Measurements from ENCODE around the gene ST6GALNAC2.
"Not testable (repeated sequence)": the region's sequence is repeated elsewhere in the genome, so short reads cannot be mapped to it uniquely, and the experiment has no call there.

The ST6GALNAC2 gene

GRCh38 chr17:76585649-76586593, at the start of gene ST6GALNAC2:
ST6GALNAC2 (minus strand) TSS chr17:76585860; CDS start chr17:76585808, 52 bp downstream.
- DNase-seq (ENCODE audit: low read depth in 3 of 3, low spot score in 1 of 3), result no peak

- DNase-seq (ENCODE audit: low read depth in 3 of 3, low spot score in 1 of 3), result no peak
Measured at GRCh38 chr17:76635039-76635438, 49.4 kb upstream of the ST6GALNAC2 start.

GRCh38 chr17:76633628-76634328, 48.1 kb upstream of the ST6GALNAC2 start:
- no peak for DNase-seq (ENCODE audit: low read depth in 3 of 3, low spot score in 1 of 3)

- no peak for DNase-seq (ENCODE audit: low read depth in 3 of 3, low spot score in 1 of 3)
Measured at GRCh38 chr17:76631821-76632565, 46.3 kb upstream of the ST6GALNAC2 start.

- no peak for DNase-seq (ENCODE audit: low read depth in 3 of 3, low spot score in 1 of 3)
Measured at GRCh38 chr17:76630151-76630550, 44.5 kb upstream of the ST6GALNAC2 start.

- DNase-seq (ENCODE audit: low read depth in 3 of 3, low spot score in 1 of 3), result no peak
Measured at GRCh38 chr17:76627510-76627909, 41.9 kb upstream of the ST6GALNAC2 start.

GRCh38 chr17:76626442-76626841, 40.8 kb upstream of the ST6GALNAC2 start:
- DNase-seq (ENCODE audit: low read depth in 3 of 3, low spot score in 1 of 3), result no peak

GRCh38 chr17:76625496-76625895, 39.8 kb upstream of the ST6GALNAC2 start:
- no peak for DNase-seq (ENCODE audit: low read depth in 3 of 3, low spot score in 1 of 3)

GRCh38 chr17:76623271-76624146, 37.8 kb upstream of the ST6GALNAC2 start:
- peak; percentile 25 to 70 (median 55) for DNase-seq (ENCODE audit: low read depth in 3 of 3, low spot score in 1 of 3)

GRCh38 chr17:76617838-76618237, 32.2 kb upstream of the ST6GALNAC2 start:
- DNase-seq (ENCODE audit: low read depth in 3 of 3, low spot score in 1 of 3), result no peak

- DNase-seq (ENCODE audit: low read depth in 3 of 3, low spot score in 1 of 3), result no peak
Measured at GRCh38 chr17:76614912-76615617, 29.4 kb upstream of the ST6GALNAC2 start.

GRCh38 chr17:76614064-76614759, 28.6 kb upstream of the ST6GALNAC2 start:
- not testable (repeated sequence) for DNase-seq (ENCODE audit: low read depth in 3 of 3, low spot score in 1 of 3)

GRCh38 chr17:76612977-76613851, 27.6 kb upstream of the ST6GALNAC2 start:
- DNase-seq (ENCODE audit: low read depth in 3 of 3, low spot score in 1 of 3), result no peak

GRCh38 chr17:76612465-76612864, 26.8 kb upstream of the ST6GALNAC2 start:
- no peak for DNase-seq (ENCODE audit: low read depth in 3 of 3, low spot score in 1 of 3)

- DNase-seq (ENCODE audit: low read depth in 3 of 3, low spot score in 1 of 3), result no peak
Measured at GRCh38 chr17:76611758-76612157, 26.1 kb upstream of the ST6GALNAC2 start.

GRCh38 chr17:76611080-76611749, 25.6 kb upstream of the ST6GALNAC2 start:
- DNase-seq (ENCODE audit: low read depth in 3 of 3, low spot score in 1 of 3), result not testable (repeated sequence)

- DNase-seq (ENCODE audit: low read depth in 3 of 3, low spot score in 1 of 3), result not testable (repeated sequence)
Measured at GRCh38 chr17:76606685-76607084, 21.0 kb upstream of the ST6GALNAC2 start.

- DNase-seq (ENCODE audit: low read depth in 3 of 3, low spot score in 1 of 3), result no peak
Measured at GRCh38 chr17:76601065-76601464, 15.4 kb upstream of the ST6GALNAC2 start.

All from stimulated activated CD4-positive, alpha-beta T cell treated with anti-CD3 and anti-CD28 coated beads, TNF-alpha, amount 100 ng/mL, for 1 hour (primary cell).